ENCODE data around the gene TBCD.
A peak's percentile ranks its signal among the peaks of the same experiment; 100 is the strongest.

TBCD gene

GRCh38 chr17:82839617-82840292 lies 87.9 kb downstream of the TBCD start, which contains the start of gene ZNF750:
ZNF750 (minus strand) TSS chr17:82840022; CDS start chr17:82832454, 7,568 bp downstream.
- POLR2A ChIA-PET = no interaction called here
- CTCF ChIA-PET = interaction anchor here (1.1 kb wide), 1 partner anchor 92 kb away, joined by 4 read pairs; no protein-coding TSS in a partner anchor
- no peak within 1 kb of the TSS for H3K4me3 ChIP-seq (ENCODE audit: low read depth, low read length)
- no peaks in the 10 kb centered on the region for H3K36me3 ChIP-seq (ENCODE audit: control insufficient read depth in 2 of 2, insufficient read depth in 1 of 2, low read length in 2 of 2)
- no peaks in the 10 kb centered on the region for H3K4me1 ChIP-seq (ENCODE audit: control insufficient read depth, insufficient read depth, low read length)
- H3K27ac ChIP-seq (ENCODE audit: extremely low read depth, low read depth, low read length) = no peak within 1 kb of the TSS
- no peaks in the 10 kb centered on the region for H3K9me3 ChIP-seq (ENCODE audit: control insufficient read depth, insufficient read depth, low read depth, low read length)
- no peak for TF ChIP-seq ZNF488 (tag by site-specific recombination; IDR thresholded peaks at IDR 0.05)
- no peak for TF ChIP-seq ZFP69B (tag by site-specific recombination; IDR thresholded peaks at IDR 0.05)
- TF ChIP-seq ZNF280D (tag by site-specific recombination; IDR thresholded peaks at IDR 0.05) = no peak
- peak; percentile 32; the same call in 1 of the 2 replicates for TF ChIP-seq ZBTB17 (tag by site-specific recombination; IDR thresholded peaks at IDR 0.05)
- TF ChIP-seq KLF7 (tag by site-specific recombination; IDR thresholded peaks at IDR 0.05; ENCODE audit: borderline replicate concordance) = no peak
- peak; percentile 50; the same call in 1 of the 2 replicates for TF ChIP-seq ZNF600 (tag by site-specific recombination; IDR thresholded peaks at IDR 0.05)
- TF ChIP-seq ZNF221 (tag by site-specific recombination; IDR thresholded peaks at IDR 0.05; ENCODE audit: borderline replicate concordance) = no peak
- no peak for TF ChIP-seq ZNF791 (tag by site-specific recombination; IDR thresholded peaks at IDR 0.05)
- no peak for TF ChIP-seq ZNF623 (tag by site-specific recombination; IDR thresholded peaks at IDR 0.05)
- TF ChIP-seq ZNF654 (tag by site-specific recombination; IDR thresholded peaks at IDR 0.05; ENCODE audit: low read depth) = no peak
- no peak for TF ChIP-seq ZNF701 (tag by site-specific recombination; IDR thresholded peaks at IDR 0.05)
- peak; percentile 50 for TF ChIP-seq ZFHX2 (tag by site-specific recombination; conservative IDR thresholded peaks at IDR 0.05)
- TF ChIP-seq, protein P1, sequence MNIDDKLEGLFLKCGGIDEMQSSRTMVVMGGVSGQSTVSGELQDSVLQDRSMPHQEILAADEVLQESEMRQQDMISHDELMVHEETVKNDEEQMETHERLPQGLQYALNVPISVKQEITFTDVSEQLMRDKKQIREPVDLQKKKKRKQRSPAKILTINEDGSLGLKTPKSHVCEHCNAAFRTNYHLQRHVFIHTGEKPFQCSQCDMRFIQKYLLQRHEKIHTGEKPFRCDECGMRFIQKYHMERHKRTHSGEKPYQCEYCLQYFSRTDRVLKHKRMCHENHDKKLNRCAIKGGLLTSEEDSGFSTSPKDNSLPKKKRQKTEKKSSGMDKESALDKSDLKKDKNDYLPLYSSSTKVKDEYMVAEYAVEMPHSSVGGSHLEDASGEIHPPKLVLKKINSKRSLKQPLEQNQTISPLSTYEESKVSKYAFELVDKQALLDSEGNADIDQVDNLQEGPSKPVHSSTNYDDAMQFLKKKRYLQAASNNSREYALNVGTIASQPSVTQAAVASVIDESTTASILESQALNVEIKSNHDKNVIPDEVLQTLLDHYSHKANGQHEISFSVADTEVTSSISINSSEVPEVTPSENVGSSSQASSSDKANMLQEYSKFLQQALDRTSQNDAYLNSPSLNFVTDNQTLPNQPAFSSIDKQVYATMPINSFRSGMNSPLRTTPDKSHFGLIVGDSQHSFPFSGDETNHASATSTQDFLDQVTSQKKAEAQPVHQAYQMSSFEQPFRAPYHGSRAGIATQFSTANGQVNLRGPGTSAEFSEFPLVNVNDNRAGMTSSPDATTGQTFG (tag by site-specific recombination; IDR thresholded peaks at IDR 0.05; ENCODE audit: borderline replicate concordance) = no peak
- TF ChIP-seq ZBTB6 (tag by site-specific recombination; IDR thresholded peaks at IDR 0.05) = no peak
- TF ChIP-seq PRDM10 (tag by site-specific recombination; IDR thresholded peaks at IDR 0.05) = no peak
- no peak for TF ChIP-seq GLIS1 (tag by site-specific recombination; IDR thresholded peaks at IDR 0.05)
- no peak for TF ChIP-seq ZNF544 (tag by site-specific recombination; IDR thresholded peaks at IDR 0.05)
- no peak for TF ChIP-seq FEZF1 (tag by site-specific recombination; IDR thresholded peaks at IDR 0.05)
- TF ChIP-seq ZNF843 (tag by site-specific recombination; IDR thresholded peaks at IDR 0.05) = no peak
- TF ChIP-seq ZNF510 (tag by site-specific recombination; IDR thresholded peaks at IDR 0.05; ENCODE audit: insufficient replicate concordance) = no peak
- no peak for TF ChIP-seq ZNF394 (tag by site-specific recombination; IDR thresholded peaks at IDR 0.05; ENCODE audit: borderline replicate concordance)
- TF ChIP-seq, protein P2, sequence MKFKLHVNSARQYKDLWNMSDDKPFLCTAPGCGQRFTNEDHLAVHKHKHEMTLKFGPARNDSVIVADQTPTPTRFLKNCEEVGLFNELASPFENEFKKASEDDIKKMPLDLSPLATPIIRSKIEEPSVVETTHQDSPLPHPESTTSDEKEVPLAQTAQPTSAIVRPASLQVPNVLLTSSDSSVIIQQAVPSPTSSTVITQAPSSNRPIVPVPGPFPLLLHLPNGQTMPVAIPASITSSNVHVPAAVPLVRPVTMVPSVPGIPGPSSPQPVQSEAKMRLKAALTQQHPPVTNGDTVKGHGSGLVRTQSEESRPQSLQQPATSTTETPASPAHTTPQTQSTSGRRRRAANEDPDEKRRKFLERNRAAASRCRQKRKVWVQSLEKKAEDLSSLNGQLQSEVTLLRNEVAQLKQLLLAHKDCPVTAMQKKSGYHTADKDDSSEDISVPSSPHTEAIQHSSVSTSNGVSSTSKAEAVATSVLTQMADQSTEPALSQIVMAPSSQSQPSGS (tag by site-specific recombination; IDR thresholded peaks at IDR 0.05; ENCODE audit: low read depth) = no peak
- TF ChIP-seq, protein P3, sequence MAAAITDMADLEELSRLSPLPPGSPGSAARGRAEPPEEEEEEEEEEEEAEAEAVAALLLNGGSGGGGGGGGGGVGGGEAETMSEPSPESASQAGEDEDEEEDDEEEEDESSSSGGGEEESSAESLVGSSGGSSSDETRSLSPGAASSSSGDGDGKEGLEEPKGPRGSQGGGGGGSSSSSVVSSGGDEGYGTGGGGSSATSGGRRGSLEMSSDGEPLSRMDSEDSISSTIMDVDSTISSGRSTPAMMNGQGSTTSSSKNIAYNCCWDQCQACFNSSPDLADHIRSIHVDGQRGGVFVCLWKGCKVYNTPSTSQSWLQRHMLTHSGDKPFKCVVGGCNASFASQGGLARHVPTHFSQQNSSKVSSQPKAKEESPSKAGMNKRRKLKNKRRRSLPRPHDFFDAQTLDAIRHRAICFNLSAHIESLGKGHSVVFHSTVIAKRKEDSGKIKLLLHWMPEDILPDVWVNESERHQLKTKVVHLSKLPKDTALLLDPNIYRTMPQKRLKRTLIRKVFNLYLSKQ (tag by site-specific recombination; IDR thresholded peaks at IDR 0.05; ENCODE audit: borderline replicate concordance) = no peak

All from HEK293 (cell line).